ENCODE results near the gene WDR5.

- peak in 2 of 6 experiments; percentile 10 to 25 for TF ChIP-seq CTCF (IDR thresholded peaks at IDR 0.05)
- peak; percentile 7 to 61 for TF ChIP-seq POLR2AphosphoS5 (IDR thresholded peaks at IDR 0.05)
- no peak for TF ChIP-seq EP300 (IDR thresholded peaks at IDR 0.05)
- TF ChIP-seq POLR2A (IDR thresholded peaks at IDR 0.05): peak in 3 of 4 donors; percentile 30 to 74 (median 41)
These were observed at the start of gene WDR5 for GRCh38 chr9:134135343-134136117.
